Endometrial microvascular endothelial cells (primary cell): ENCODE data around the gene CEBPA. TPM values are rescaled to one million over a fixed set of nuclear protein-coding genes. Genes with fewer than 3 reads are reported as not detected.

Experiments used
- in situ Hi-C: cut with HindIII; loops from 2 replicates; pipeline ENCODE4 v1.10.0; 2017; ENCODE audit warnings: low sequenced_read_pairs, low pct_unique_long_range_greater_than_20kb; ENCODE audit errors: inconsistent ontology term
- total RNA-seq: library from RNA; depleted of rRNA; stranded (reverse); fragments of >200 nt; gene quantifications from one replicate; pipeline ENCODE4 v1.2.3, GENCODE V29; 2015; ENCODE audit errors: inconsistent ontology term

The CEBPA gene
- total RNA-seq, 1 donor from 2014 or later: not detected

GRCh38 chr19:33279430-33280350, 22.6 kb downstream of the CEBPA start:
- in situ Hi-C loops: loop anchor here (25.0 kb wide), 1 partner anchor 433 kb away; no protein-coding TSS in a partner anchor

GRCh38 chr19:33278403-33279269, 23.7 kb downstream of the CEBPA start:
- in situ Hi-C loops: loop anchor here (25.0 kb wide), 1 partner anchor 434 kb away; no protein-coding TSS in a partner anchor

GRCh38 chr19:33278023-33278402, 24.3 kb downstream of the CEBPA start:
- in situ Hi-C loops: loop anchor here (25.0 kb wide), 1 partner anchor 434 kb away; no protein-coding TSS in a partner anchor

- in situ Hi-C loops: loop anchor here (25.0 kb wide), 1 partner anchor 435 kb away; no protein-coding TSS in a partner anchor
Observed at GRCh38 chr19:33277434-33277833, 24.9 kb downstream of the CEBPA start.

GRCh38 chr19:33275933-33276619, 26.3 kb downstream of the CEBPA start:
- in situ Hi-C loops: loop anchor here (25.0 kb wide), 1 partner anchor 436 kb away; no protein-coding TSS in a partner anchor

- in situ Hi-C loops: loop anchor here (25.0 kb wide), 1 partner anchor 437 kb away; no protein-coding TSS in a partner anchor
Observed at GRCh38 chr19:33275559-33275932, 26.8 kb downstream of the CEBPA start.

GRCh38 chr19:33274663-33275558, 27.4 kb downstream of the CEBPA start:
- in situ Hi-C loops: loop anchor here (25.0 kb wide), 1 partner anchor 437 kb away; no protein-coding TSS in a partner anchor

GRCh38 chr19:33273881-33274662, 28.3 kb downstream of the CEBPA start:
- in situ Hi-C loops: no loop called here

- in situ Hi-C loops: no loop called here
Observed at GRCh38 chr19:33273065-33273736, 29.1 kb downstream of the CEBPA start.

- in situ Hi-C loops: no loop called here
Observed at GRCh38 chr19:33271246-33272021, 30.9 kb downstream of the CEBPA start.

GRCh38 chr19:33270769-33271168, 31.6 kb downstream of the CEBPA start:
- in situ Hi-C loops: no loop called here

- in situ Hi-C loops: no loop called here
Observed at GRCh38 chr19:33269016-33269415, 33.3 kb downstream of the CEBPA start.

- in situ Hi-C loops: no loop called here
Observed at GRCh38 chr19:33268162-33268991, 34.0 kb downstream of the CEBPA start.

GRCh38 chr19:33267706-33268105, 34.6 kb downstream of the CEBPA start:
- in situ Hi-C loops: no loop called here

- in situ Hi-C loops: no loop called here
Observed at GRCh38 chr19:33266974-33267484, 35.3 kb downstream of the CEBPA start.
